Ishikawa (cell line): Measurements from ENCODE around the gene IQSEC3.

Experiments
- CEBPB ChIP-seq: IDR thresholded peaks from 2 replicates; pipeline ENCODE4 v1.6.1; 2012
- MAX ChIP-seq: IDR thresholded peaks from 2 replicates; pipeline ENCODE4 v1.6.1; 2012
- RAD21 ChIP-seq: IDR thresholded peaks from 2 replicates; pipeline ENCODE4 v1.6.1; 2012; ENCODE audit warnings: low read depth
- TAF1 ChIP-seq: IDR thresholded peaks from 2 replicates; pipeline ENCODE4 v1.6.1; 2012; ENCODE audit warnings: low read depth, mild to moderate bottlenecking
- TCF12 ChIP-seq: IDR thresholded peaks from 2 replicates; pipeline ENCODE4 v1.6.1; 2012; ENCODE audit warnings: low read depth
- ZBTB7A ChIP-seq: IDR thresholded peaks from 2 replicates; pipeline ENCODE4 v1.6.1; 2012; ENCODE audit warnings: low read depth

- TF ChIP-seq RAD21 (no peak), ZBTB7A (no peak), CEBPB (no peak), TAF1 (no peak), MAX (no peak), TCF12 (no peak)
Observed at GRCh38 chr12:167959-168600, 101.5 kb downstream of the IQSEC3 start.
